GM23338 (cell line): ENCODE data around the gene SLC8B1. TPM values are rescaled to one million over a fixed set of nuclear protein-coding genes. Genes with fewer than 3 reads are reported as not detected.

ENCODE experiments used
- ATAC-seq: fragments of 200-7000 bp; cut with Tn5 transposase; 3 replicates; pipeline ENCODE4 v1.9.1; 2020
- DNase-seq: peaks from one replicate; pipeline ENCODE4 v3.0.0-alpha.2; 2015; ENCODE audit warnings: low spot score
- H2AFZ ChIP-seq: fragments of 200-600 bp; sonication (generic); 2 replicates; pipeline ENCODE4 v1.8.0; 2016; ENCODE audit warnings: antibody characterized with exemption, mild to moderate bottlenecking, moderate library complexity
- H3F3A ChIP-seq: fragments of 200-600 bp; sonication (generic); replicated peaks from 2 replicates; pipeline ENCODE4 v1.8.0; 2017; ENCODE audit warnings: antibody characterized with exemption, mixed run types, low read depth
- H3K27ac ChIP-seq: fragments of 200-600 bp; sonication (generic); 2 replicates; pipeline ENCODE4 v1.6.1; 2016; ENCODE audit warnings: low read depth
- H3K27me3 ChIP-seq: fragments of 200-600 bp; sonication (generic); 2 replicates; pipeline ENCODE4 v1.8.0; 2016; ENCODE audit warnings: mild to moderate bottlenecking, mixed run types, moderate library complexity; ENCODE audit not compliant: insufficient read depth
- H3K36me3 ChIP-seq: fragments of 200-600 bp; sonication (generic); 2 replicates; pipeline ENCODE4 v1.8.0; 2016; ENCODE audit warnings: mild to moderate bottlenecking; ENCODE audit not compliant: insufficient read depth
- H3K4me1 ChIP-seq: fragments of 200-600 bp; sonication (generic); 2 replicates; pipeline ENCODE4 v1.8.0; 2016; ENCODE audit warnings: mild to moderate bottlenecking, moderate library complexity; ENCODE audit not compliant: insufficient read depth
- H3K4me2 ChIP-seq: fragments of 200-600 bp; sonication (generic); 2 replicates; pipeline ENCODE4 v1.7.1; 2017; ENCODE audit warnings: mixed run types
- H3K4me3 ChIP-seq: fragments of 200-600 bp; sonication (generic); 2 replicates; pipeline ENCODE4 v1.6.1; 2016; ENCODE audit warnings: mixed run types
- H3K79me2 ChIP-seq: fragments of 200-600 bp; sonication (generic); replicated peaks from 2 replicates; pipeline ENCODE4 v1.8.0; 2017; ENCODE audit warnings: mild to moderate bottlenecking; ENCODE audit not compliant: insufficient read depth
- H3K9me2 ChIP-seq: fragments of 200-600 bp; sonication (generic); 2 replicates; pipeline ENCODE4 v1.8.0; 2017; ENCODE audit not compliant: insufficient read depth
- H4K20me1 ChIP-seq: fragments of 200-600 bp; sonication (generic); replicated peaks from 2 replicates; pipeline ENCODE4 v1.8.0; 2017; ENCODE audit warnings: mild to moderate bottlenecking; ENCODE audit not compliant: insufficient read depth
- H3K27ac Mint-ChIP-seq: 2 replicates; pipeline ENCODE4 v1.8.0; 2020; ENCODE audit warnings: inconsistent platforms, mild to moderate bottlenecking, moderate library complexity, mixed read lengths
- H3K27me3 Mint-ChIP-seq: 3 replicates; pipeline ENCODE4 v1.8.0; 2022; ENCODE audit warnings: low read depth, mild to moderate bottlenecking, moderate library complexity, mixed read lengths, inconsistent platforms; ENCODE audit not compliant: insufficient read depth, poor library complexity
- H3K36me3 Mint-ChIP-seq: 3 replicates; pipeline ENCODE4 v1.8.0; 2021; ENCODE audit warnings: low read depth, mild to moderate bottlenecking, inconsistent platforms, moderate library complexity, mixed read lengths
- H3K4me1 Mint-ChIP-seq: 3 replicates; pipeline ENCODE4 v1.8.0; 2020; ENCODE audit warnings: mild to moderate bottlenecking, inconsistent platforms, mixed read lengths
- H3K4me3 Mint-ChIP-seq: 3 replicates; pipeline ENCODE4 v1.8.0; 2021; ENCODE audit warnings: moderate library complexity, mild to moderate bottlenecking, inconsistent platforms, mixed read lengths
- H3K9me3 Mint-ChIP-seq: 3 replicates; pipeline ENCODE4 v1.8.0; 2020; ENCODE audit warnings: moderate library complexity, mild to moderate bottlenecking, inconsistent platforms, mixed read lengths
- EZH2 ChIP-seq: fragments of 200-600 bp; sonication (generic); IDR thresholded peaks from one replicate; pipeline ENCODE4 v1.8.0; 2017; ENCODE audit warnings: antibody characterized with exemption, mild to moderate bottlenecking, low read depth; ENCODE audit not compliant: unreplicated experiment
- EZH2phosphoT487 ChIP-seq: fragments of 200-600 bp; sonication (generic); IDR thresholded peaks from one replicate; pipeline ENCODE4 v1.8.1; 2018; ENCODE audit warnings: antibody characterized with exemption; ENCODE audit not compliant: unreplicated experiment
- JUNB ChIP-seq: IDR thresholded peaks from one replicate; pipeline ENCODE4 v1.6.1; 2016; ENCODE audit warnings: antibody characterized with exemption; ENCODE audit not compliant: unreplicated experiment
- NANOG ChIP-seq: IDR thresholded peaks from 2 replicates; pipeline ENCODE4 v1.6.1; 2016; ENCODE audit warnings: antibody characterized with exemption, borderline replicate concordance
- STAT1 ChIP-seq: IDR thresholded peaks from one replicate; pipeline ENCODE4 v1.6.1; 2016; ENCODE audit warnings: antibody characterized with exemption; ENCODE audit not compliant: unreplicated experiment
- ZNF114 ChIP-seq: fragments of 250-450 bp; sonication (Bioruptor Pico); IDR thresholded peaks from 2 replicates; pipeline ENCODE4 v1.5.0; 2020; ENCODE audit warnings: mild to moderate bottlenecking, moderate library complexity
- ZNF462 ChIP-seq: fragments of 250-450 bp; sonication (Bioruptor Pico); IDR thresholded peaks from 2 replicates; pipeline ENCODE4 v1.5.0; 2020; ENCODE audit warnings: mild to moderate bottlenecking, moderate library complexity
- polyA plus RNA-seq: library from polyadenylated mRNA; unstranded; fragments of >200 nt; fragmentation: Nextera tagmentation; extraction: Ambion mirVana; gene quantifications from 2 replicates; pipeline ENCODE4 v1.2.1, GENCODE V29; 2016
- total RNA-seq: library from RNA; depleted of rRNA; stranded (reverse); fragments of >200 nt; shearing (Covaris generic); gene quantifications from 2 replicates; pipeline ENCODE4 v1.2.3, GENCODE V29; 2014
- TF ChIP-seq, protein P1 (sequence below): IDR thresholded peaks from 2 replicates; pipeline ENCODE4 v1.6.1; 2016; ENCODE audit warnings: antibody characterized with exemption

Gene SLC8B1
- total and polyA plus RNA-seq, 2 experiments from 2014 or later: 6.0 to 8.9 TPM

DNA sequence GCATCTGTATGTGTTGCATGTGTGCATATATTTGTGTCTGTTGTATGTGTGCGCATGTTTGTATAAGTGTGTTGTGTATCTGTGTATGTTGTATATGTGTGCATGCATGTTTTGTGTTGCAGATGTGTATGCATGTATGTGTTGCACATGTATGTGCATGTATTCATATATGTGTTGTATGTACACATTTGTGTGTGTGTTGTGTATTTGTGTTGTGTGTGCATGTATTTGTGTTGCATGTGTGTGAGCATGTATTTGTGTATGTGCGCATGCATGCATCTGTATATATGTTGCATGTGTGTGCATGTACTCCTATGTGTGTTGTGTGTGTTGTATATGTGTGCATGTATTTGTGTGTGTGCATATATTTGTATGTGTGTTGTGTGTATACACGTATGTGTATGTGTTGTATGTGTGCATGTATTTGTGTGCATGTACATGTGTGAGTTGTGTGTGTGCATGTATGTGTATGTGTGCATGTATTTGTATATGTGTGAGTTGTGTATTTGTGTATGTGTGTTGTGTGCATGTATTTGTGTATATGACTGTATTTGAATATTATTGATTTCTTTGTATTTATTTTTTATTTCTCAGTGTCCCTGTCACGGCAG is 16.8 kb downstream of the SLC8B1 start (continued):
- TF ChIP-seq ZNF462 (CRISPR knock-in tag) (no peak), EZH2phosphoT487 (no peak), JUNB (no peak), NANOG (no peak)
- TF ChIP-seq, protein P1, sequence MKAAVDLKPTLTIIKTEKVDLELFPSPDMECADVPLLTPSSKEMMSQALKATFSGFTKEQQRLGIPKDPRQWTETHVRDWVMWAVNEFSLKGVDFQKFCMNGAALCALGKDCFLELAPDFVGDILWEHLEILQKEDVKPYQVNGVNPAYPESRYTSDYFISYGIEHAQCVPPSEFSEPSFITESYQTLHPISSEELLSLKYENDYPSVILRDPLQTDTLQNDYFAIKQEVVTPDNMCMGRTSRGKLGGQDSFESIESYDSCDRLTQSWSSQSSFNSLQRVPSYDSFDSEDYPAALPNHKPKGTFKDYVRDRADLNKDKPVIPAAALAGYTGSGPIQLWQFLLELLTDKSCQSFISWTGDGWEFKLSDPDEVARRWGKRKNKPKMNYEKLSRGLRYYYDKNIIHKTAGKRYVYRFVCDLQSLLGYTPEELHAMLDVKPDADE: no peak

DNA sequence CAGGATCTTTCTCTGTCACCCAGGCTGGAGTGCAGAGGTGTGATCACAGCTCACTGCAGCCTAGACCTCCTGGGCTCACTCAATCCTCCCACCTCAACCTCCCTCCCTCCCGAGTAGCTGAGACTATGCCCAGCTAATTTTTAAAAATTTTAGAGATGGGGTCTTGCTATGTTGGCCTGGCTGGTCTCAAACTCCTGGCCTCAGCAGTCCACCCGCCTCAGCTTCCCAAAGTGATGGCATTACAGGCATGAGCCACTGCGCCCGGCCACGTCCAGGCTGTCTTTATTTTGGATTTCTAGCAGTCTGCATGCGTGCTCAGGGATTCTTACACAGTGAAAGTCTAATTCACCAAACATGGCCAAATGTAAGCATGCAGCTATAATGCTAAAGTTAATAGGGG is 17.8 kb downstream of the SLC8B1 start:
- no peak for DNase-seq
- Histone ChIP-seq H3K27me3 (no peaks in the 10 kb centered on the region), H3K79me2 (no peaks in the 10 kb centered on the region), H2AFZ (no peak overlapping the region), H3K4me2 (no peak overlapping the region), H3K4me1 (no peaks in the 10 kb centered on the region), H3K4me3 (no peak overlapping the region), H4K20me1 (no peaks in the 10 kb centered on the region), H3K27ac (no peak overlapping the region), H3K36me3 (no peaks in the 10 kb centered on the region; the same call in 1 of the 2 replicates), H3K9me2 (no peaks in the 10 kb centered on the region), H3F3A (peaks cover 8% of the 10 kb centered on the region)
- no peaks in the 10 kb centered on the region; the same call in 2 of the 3 replicates for H3K9me3 Mint-ChIP-seq
- H3K4me3 Mint-ChIP-seq: no peak overlapping the region
- H3K36me3 Mint-ChIP-seq: peaks cover 21% of the 10 kb centered on the region
- peaks cover 2% of the 10 kb centered on the region for H3K27me3 Mint-ChIP-seq
- peaks cover 6% of the 10 kb centered on the region; the same call in 2 of the 3 replicates for H3K4me1 Mint-ChIP-seq
- no peak overlapping the region for H3K27ac Mint-ChIP-seq
- no peak for ATAC-seq
- TF ChIP-seq ZNF114 (CRISPR knock-in tag) (no peak), STAT1 (no peak), EZH2 (no peak), ZNF462 (CRISPR knock-in tag) (no peak)
